ENCODE results near the gene ALK.

The ALK gene

GRCh38 chr2:29643196-29643595, 278.2 kb downstream of the ALK start:
- no peak for DNase-seq

GRCh38 chr2:29640360-29640759, 281.0 kb downstream of the ALK start:
- DNase-seq: no peak

GRCh38 chr2:29638641-29639040, 282.7 kb downstream of the ALK start:
- no peak for DNase-seq

GRCh38 chr2:29634916-29635315, 286.5 kb downstream of the ALK start:
- no peak for DNase-seq

- DNase-seq: no peak
Measured at GRCh38 chr2:29632018-29632417, 289.4 kb downstream of the ALK start.

GRCh38 chr2:29629495-29629894, 291.9 kb downstream of the ALK start:
- no peak for DNase-seq

- peak; percentile 85 for DNase-seq
Measured at GRCh38 chr2:29628862-29629261, 292.5 kb downstream of the ALK start.

- DNase-seq: peak; percentile 41
Measured at GRCh38 chr2:29628108-29628745, 293.2 kb downstream of the ALK start.

GRCh38 chr2:29627279-29627711, 294.1 kb downstream of the ALK start:
- no peak for DNase-seq

- no peak for DNase-seq
Measured at GRCh38 chr2:29620890-29621289, 300.5 kb downstream of the ALK start.

- DNase-seq: peak; percentile 43
Measured at GRCh38 chr2:29619689-29620088, 301.7 kb downstream of the ALK start.

GRCh38 chr2:29618024-29618423, 303.4 kb downstream of the ALK start:
- no peak for DNase-seq

- no peak for DNase-seq
Measured at GRCh38 chr2:29617351-29617750, 304.0 kb downstream of the ALK start.

- DNase-seq: no peak
Measured at GRCh38 chr2:29616569-29616968, 304.8 kb downstream of the ALK start.

- no peak for DNase-seq
Measured at GRCh38 chr2:29615841-29616240, 305.5 kb downstream of the ALK start.

GRCh38 chr2:29615183-29615582, 306.2 kb downstream of the ALK start:
- no peak for DNase-seq

GRCh38 chr2:29614295-29614830, 307.0 kb downstream of the ALK start:
- no peak for DNase-seq

GRCh38 chr2:29613792-29614266, 307.6 kb downstream of the ALK start:
- DNase-seq: no peak

- DNase-seq: no peak
Measured at GRCh38 chr2:29613067-29613466, 308.3 kb downstream of the ALK start.

- no peak for DNase-seq
Measured at GRCh38 chr2:29612568-29612967, 308.8 kb downstream of the ALK start.

GRCh38 chr2:29611850-29612249, 309.5 kb downstream of the ALK start:
- DNase-seq: no peak

- no peak for DNase-seq
Measured at GRCh38 chr2:29611261-29611660, 310.1 kb downstream of the ALK start.

GRCh38 chr2:29610569-29610968, 310.8 kb downstream of the ALK start:
- no peak for DNase-seq

GRCh38 chr2:29607038-29607420, 314.4 kb downstream of the ALK start:
- no peak for DNase-seq
